WTC11 (cell line): ENCODE data around the gene CBR1. TPM values are rescaled to one million over a fixed set of nuclear protein-coding genes. Genes with fewer than 3 reads are reported as not detected.

ENCODE experiments used
- ATAC-seq: fragments of 200-7000 bp; cut with Tn5 transposase; 2 replicates; pipeline ENCODE4 v1.10.0; 2021; ENCODE audit warnings: mild to moderate bottlenecking, moderate library complexity
- CTCF ChIA-PET: fragments of 300-600 bp; sonication (Branson Sonifier 250); formaldehyde crosslinking; loops from one replicate; lab custom pipeline; 2021; ENCODE audit warnings: antibody characterized with exemption; lab: Charles Lee
- POLR2A ChIA-PET: fragments of 350-600 bp; sonication (Branson Sonifier 250); formaldehyde crosslinking; loops from one replicate; lab custom pipeline; 2021; ENCODE audit warnings: antibody characterized with exemption; lab: Charles Lee
- DNase-seq: peaks from one replicate; pipeline ENCODE4 v3.0.0; 2021; ENCODE audit warnings: low spot score
- H3K27ac Mint-ChIP-seq: 2 replicates; pipeline ENCODE4 v1.8.0; 2021; ENCODE audit warnings: mixed read lengths
- H3K27me3 Mint-ChIP-seq: 2 replicates; pipeline ENCODE4 v1.8.0; 2021; ENCODE audit warnings: low read depth, mild to moderate bottlenecking, moderate library complexity, mixed read lengths
- H3K36me3 Mint-ChIP-seq: 2 replicates; pipeline ENCODE4 v1.8.0; 2021; ENCODE audit warnings: mixed read lengths
- H3K4me1 Mint-ChIP-seq: 2 replicates; pipeline ENCODE4 v1.8.0; 2022; ENCODE audit warnings: mixed read lengths
- H3K4me3 Mint-ChIP-seq: 2 replicates; pipeline ENCODE4 v1.8.0; 2021; ENCODE audit warnings: mild to moderate bottlenecking, moderate library complexity, mixed read lengths
- H3K9me3 Mint-ChIP-seq: 2 replicates; pipeline ENCODE4 v1.8.0; 2021; ENCODE audit warnings: mixed read lengths
- AFF4 ChIP-seq: sonication (generic); formaldehyde crosslinking; IDR thresholded peaks from 2 replicates; pipeline ENCODE4 v1.8.1; 2023; ENCODE audit warnings: mild to moderate bottlenecking, missing genetic modification reagents, borderline replicate concordance
- EMX1 ChIP-seq: fragments of 250-450 bp; sonication (Bioruptor Pico); IDR thresholded peaks from 2 replicates; pipeline ENCODE4 v1.8.0; 2021; ENCODE audit warnings: mild to moderate bottlenecking
- FOXJ3 ChIP-seq: sonication (generic); formaldehyde crosslinking; IDR thresholded peaks from 2 replicates; pipeline ENCODE4 v1.9.0; 2021; ENCODE audit warnings: missing genetic modification reagents, mild to moderate bottlenecking, borderline replicate concordance
- FOXK1 ChIP-seq: sonication (generic); formaldehyde crosslinking; IDR thresholded peaks from 2 replicates; pipeline ENCODE4 v1.8.0; 2022; ENCODE audit warnings: mild to moderate bottlenecking, moderate library complexity, missing genetic modification reagents
- FOXP4 ChIP-seq: sonication (generic); formaldehyde crosslinking; IDR thresholded peaks from 2 replicates; pipeline ENCODE4 v1.8.0; 2022; ENCODE audit warnings: mild to moderate bottlenecking, missing genetic modification reagents
- NFATC4 ChIP-seq: fragments of 250-450 bp; sonication (Bioruptor Pico); IDR thresholded peaks from 2 replicates; pipeline ENCODE4 v1.9.0; 2021; ENCODE audit warnings: mild to moderate bottlenecking
- NFYB ChIP-seq: sonication (generic); formaldehyde crosslinking; conservative IDR thresholded peaks from 2 replicates; pipeline ENCODE4 v1.8.0; 2022; ENCODE audit warnings: low read depth, missing genetic modification reagents
- PRDM15 ChIP-seq: sonication (generic); formaldehyde crosslinking; IDR thresholded peaks from 2 replicates; pipeline ENCODE4 v1.8.0; 2022; ENCODE audit warnings: missing genetic modification reagents
- SP1 ChIP-seq: sonication (generic); formaldehyde crosslinking; conservative IDR thresholded peaks from 2 replicates; pipeline ENCODE4 v1.8.1; 2022; ENCODE audit warnings: missing genetic modification reagents
- ZNF263 ChIP-seq: sonication (generic); formaldehyde crosslinking; IDR thresholded peaks from 2 replicates; pipeline ENCODE4 v1.8.1; 2022; ENCODE audit warnings: low read depth, mild to moderate bottlenecking, moderate library complexity, missing genetic modification reagents
- ZNF281 ChIP-seq: sonication (generic); formaldehyde crosslinking; IDR thresholded peaks from 2 replicates; pipeline ENCODE4 v1.8.0; 2023; ENCODE audit warnings: mild to moderate bottlenecking, missing genetic modification reagents
- ZSCAN18 ChIP-seq: fragments of 250-450 bp; sonication (Bioruptor Pico); IDR thresholded peaks from 2 replicates; pipeline ENCODE4 v2.1.2; 2022; ENCODE audit warnings: mild to moderate bottlenecking, moderate library complexity
- total RNA-seq: library from RNA; stranded (reverse); gene quantifications from 3 replicates; pipeline ENCODE4 v1.2.3, GENCODE V29; 2021

CBR1 gene
- total RNA-seq, 1 experiment from 2014 or later, result 167 TPM

GRCh38 chr21:36032647-36033406 is 37.0 kb upstream of the CBR1 start (continued):
- no peak for TF ChIP-seq SP1 (CRISPR knock-in tag)
- no peak for TF ChIP-seq ZSCAN18
- no peak for TF ChIP-seq FOXP4 (CRISPR knock-in tag)
- no peak for TF ChIP-seq FOXK1 (CRISPR knock-in tag)
- no peak for TF ChIP-seq ZNF281 (CRISPR knock-in tag)
- TF ChIP-seq NFYB, result no peak
- no peak for TF ChIP-seq PRDM15
- no peak for TF ChIP-seq ZNF263 (CRISPR knock-in tag)
- TF ChIP-seq FOXJ3, result no peak
- no peak for TF ChIP-seq EMX1

- Mint-ChIP-seq H3K27ac (peak overlapping the region; percentile 79; the same call in 1 of the 2 replicates), H3K9me3 (no peaks in the 10 kb centered on the region), H3K4me1 (peaks cover 44% of the 10 kb centered on the region), H3K36me3 (peaks cover 46% of the 10 kb centered on the region)
- POLR2A ChIA-PET, result no interaction called here
- no peak for DNase-seq
- CTCF ChIA-PET, result interaction anchor here (0.8 to 2.1 kb wide), 6 partner anchors 10 to 1289 kb away, joined by 3 to 13 read pairs (median 6); partner anchors contain the start of gene CBR1
- TF ChIP-seq NFATC4 (CRISPR knock-in tag), result no peak
- no peak for TF ChIP-seq AFF4 (CRISPR knock-in tag)
- TF ChIP-seq ZNF281 (CRISPR knock-in tag), result no peak
- TF ChIP-seq, all 79 proteins: peak for 0
- Mint-ChIP-seq H3K27me3 (no peaks in the 10 kb centered on the region), H3K4me3 (no peak overlapping the region)
- ATAC-seq, result no peak
Observed at GRCh38 chr21:36034211-36034913, 35.5 kb upstream of the CBR1 start.
